Mononuclear cell (primary cell): ENCODE measurements around the gene FGGY. TPM values are rescaled to one million over a fixed set of nuclear protein-coding genes. Genes with fewer than 3 reads are reported as not detected.
"Not testable (repeated sequence)": the region's sequence is repeated elsewhere in the genome, so short reads cannot be mapped to it uniquely, and the experiment has no call there.

ENCODE experiments used
- H3K27me3 ChIP-seq: 2 replicates; pipeline ENCODE4 v1.6.0; 2011; ENCODE audit warnings: low read length, control low read depth; ENCODE audit not compliant: insufficient read depth
- H3K4me1 ChIP-seq: 2 replicates; pipeline ENCODE4 v1.5.1; 2011; ENCODE audit warnings: mild to moderate bottlenecking, low read length, control low read depth; ENCODE audit not compliant: insufficient read depth
- H3K4me3 ChIP-seq: 2 replicates; pipeline ENCODE4 v1.5.1; 2011; ENCODE audit warnings: mild to moderate bottlenecking, low read length, moderate library complexity
- H3K9me3 ChIP-seq: 2 replicates; pipeline ENCODE4 v1.5.1; 2011; ENCODE audit warnings: low read depth, mild to moderate bottlenecking, control low read depth, low read length
- total RNA-seq: library from RNA; depleted of rRNA; stranded (reverse); fragments of >200 nt; gene quantifications from one replicate; pipeline ENCODE4 v1.2.3, GENCODE V29; 2012

The FGGY gene
- total RNA-seq, 1 donor: 15.2 TPM

DNA sequence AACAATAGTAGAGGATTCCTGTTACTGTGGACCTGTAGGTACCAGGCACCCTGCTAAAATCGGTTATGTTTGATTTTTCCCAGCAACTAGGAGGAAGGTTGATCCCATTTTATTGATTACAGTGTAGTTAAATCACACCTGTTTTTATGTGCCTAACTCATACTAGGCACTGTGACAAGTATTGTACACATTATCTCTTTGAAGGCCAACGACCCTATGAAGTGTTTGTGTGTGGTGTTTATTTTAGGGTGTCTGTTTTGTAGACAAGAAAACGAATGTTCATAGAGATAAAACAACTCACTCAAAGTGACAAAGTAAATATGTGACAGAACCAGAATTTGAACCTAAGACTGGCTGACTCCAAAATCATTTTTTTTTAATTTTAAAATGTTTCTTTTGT lies 49.5 kb downstream of the FGGY start:
- H3K27me3 ChIP-seq: no peaks in the 10 kb centered on the region
- H3K9me3 ChIP-seq: no peaks in the 10 kb centered on the region
- no peak overlapping the region for H3K4me3 ChIP-seq
- no peaks in the 10 kb centered on the region for H3K4me1 ChIP-seq

DNA sequence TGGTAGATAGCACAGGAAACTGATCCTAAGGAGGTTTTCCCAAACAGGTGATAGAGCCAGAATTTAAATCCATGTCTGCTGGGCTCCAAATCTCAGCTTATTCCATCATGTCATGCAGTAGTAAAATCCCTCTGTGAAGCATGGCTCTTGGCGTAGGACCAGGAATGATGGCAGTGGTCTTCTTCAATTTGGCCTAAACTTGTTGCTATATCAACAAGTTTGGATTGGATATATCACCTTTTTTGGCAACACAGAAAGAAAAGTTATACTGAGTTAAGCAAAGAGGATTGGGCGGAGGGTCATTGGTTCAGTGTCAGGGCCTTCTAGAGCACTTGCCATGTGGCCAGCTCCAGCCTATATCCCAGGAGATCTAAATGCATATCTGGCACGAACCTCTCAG lies 52.2 kb downstream of the FGGY start:
- Histone ChIP-seq H3K27me3 (no peaks in the 10 kb centered on the region), H3K4me1 (no peaks in the 10 kb centered on the region), H3K9me3 (no peaks in the 10 kb centered on the region), H3K4me3 (no peak overlapping the region)

DNA sequence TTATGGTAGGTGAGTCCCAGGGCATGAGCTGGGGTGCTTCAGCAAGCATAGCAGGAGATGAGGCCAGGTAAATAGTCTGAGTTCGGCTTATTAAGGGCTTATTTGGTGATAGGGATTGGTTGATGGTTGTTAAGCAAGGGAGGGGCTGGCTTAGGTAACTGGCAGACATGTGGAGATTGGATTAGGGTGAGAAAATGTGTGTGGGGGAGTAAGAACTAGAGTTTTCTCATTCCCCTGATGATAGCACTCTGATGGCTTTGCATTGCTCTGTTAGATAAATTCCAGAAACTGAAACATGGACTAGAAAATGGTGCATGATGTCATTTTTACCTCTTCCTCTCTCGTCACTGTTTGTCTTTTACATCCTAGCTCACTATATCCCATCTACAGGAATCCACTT lies 53.6 kb downstream of the FGGY start:
- H3K4me3 ChIP-seq: no peak overlapping the region
- no peaks in the 10 kb centered on the region for H3K27me3 ChIP-seq
- no peaks in the 10 kb centered on the region for H3K4me1 ChIP-seq
- no peaks in the 10 kb centered on the region for H3K9me3 ChIP-seq

DNA sequence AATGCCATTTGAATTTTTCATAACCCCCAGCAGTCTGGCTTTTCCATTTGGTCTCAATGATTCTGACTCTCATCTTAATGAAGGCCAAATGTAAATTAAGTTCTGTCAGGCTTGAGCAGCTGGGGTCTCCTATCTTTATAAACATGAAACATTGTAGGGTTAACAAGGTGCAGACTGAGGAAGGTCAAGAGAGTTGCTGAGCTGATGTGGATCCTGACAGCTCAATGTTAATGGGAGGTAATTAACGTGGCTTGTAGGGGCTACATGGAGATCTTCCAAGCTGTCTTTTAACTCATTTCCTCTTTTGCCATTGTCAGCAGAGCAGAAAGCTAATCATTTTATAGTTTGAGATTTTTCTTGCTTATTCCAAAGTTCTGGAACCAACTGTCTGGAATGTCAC lies 55.2 kb downstream of the FGGY start:
- Histone ChIP-seq H3K9me3 (no peaks in the 10 kb centered on the region), H3K27me3 (no peaks in the 10 kb centered on the region), H3K4me1 (no peaks in the 10 kb centered on the region), H3K4me3 (no peak overlapping the region)

DNA sequence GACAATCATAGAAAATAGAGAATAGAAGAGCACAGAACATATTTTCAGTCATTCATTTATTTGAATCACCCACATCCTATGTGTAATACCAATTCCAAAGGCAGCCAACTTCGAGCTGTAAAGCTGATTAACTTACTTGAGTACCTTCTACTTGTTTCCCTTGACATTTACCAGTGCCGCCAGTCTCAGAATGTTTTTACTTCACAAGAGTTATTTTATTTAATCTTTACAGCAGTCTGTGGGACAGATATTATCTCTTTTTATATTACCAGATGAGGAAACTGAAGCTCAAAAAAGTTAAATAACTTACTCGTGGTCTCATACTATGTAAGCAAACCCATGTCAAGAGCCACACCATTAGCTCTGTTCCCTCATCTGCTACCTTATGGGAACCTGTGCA lies 56.6 kb downstream of the FGGY start:
- Histone ChIP-seq H3K4me3 (no peak overlapping the region), H3K4me1 (no peaks in the 10 kb centered on the region), H3K9me3 (no peaks in the 10 kb centered on the region), H3K27me3 (no peaks in the 10 kb centered on the region)

DNA sequence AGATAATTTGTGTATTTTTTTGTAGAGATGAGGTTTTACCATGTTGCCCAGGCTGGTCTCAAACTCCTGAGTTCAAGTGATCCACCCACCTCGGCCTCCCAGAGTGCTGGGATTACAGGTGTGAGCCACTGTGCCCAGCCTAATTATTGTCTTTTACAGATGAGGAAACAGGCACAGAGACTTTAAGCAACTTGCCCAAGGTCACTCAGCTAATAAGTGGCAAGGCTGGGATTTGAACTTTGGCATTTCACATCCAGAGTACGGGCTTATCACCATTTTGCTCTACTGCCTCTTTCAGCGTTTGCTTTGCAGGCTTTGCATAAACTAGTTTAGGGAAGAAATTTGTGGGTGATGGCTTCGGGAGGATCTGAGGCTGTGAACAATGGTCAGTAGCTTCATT lies 57.3 kb downstream of the FGGY start:
- not testable (repeated sequence) for H3K4me3 ChIP-seq, H3K4me1 ChIP-seq, H3K27me3 ChIP-seq, H3K9me3 ChIP-seq

DNA sequence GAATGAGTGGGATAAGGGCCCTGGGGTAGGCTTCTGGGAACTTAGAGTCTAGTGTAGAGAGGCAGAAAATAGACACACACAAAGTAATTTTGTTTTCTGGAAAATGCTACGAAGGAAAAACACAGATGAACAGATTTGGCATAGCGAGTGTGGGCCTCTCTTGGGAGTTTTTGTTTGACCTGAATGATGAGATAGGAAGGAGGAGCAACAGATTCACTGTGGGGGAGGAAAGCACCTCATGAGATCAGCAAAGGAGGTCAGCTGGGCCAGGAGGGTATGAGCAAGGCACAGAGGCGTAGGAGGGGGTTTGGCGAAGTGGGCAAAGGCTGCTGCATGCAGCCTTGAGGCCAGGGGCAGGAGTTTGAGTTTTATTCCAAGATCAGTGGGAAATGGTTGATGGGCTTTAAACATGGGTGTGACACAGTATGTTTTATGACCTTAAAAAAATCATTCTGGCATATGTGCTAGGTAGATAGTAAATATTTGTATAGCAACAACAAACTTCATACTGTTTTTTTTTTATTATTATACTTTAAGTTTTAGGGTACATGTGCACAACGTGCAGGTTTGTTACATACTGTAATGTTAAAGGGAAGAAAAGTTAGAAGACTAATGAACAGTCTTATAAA lies 57.9 kb downstream of the FGGY start:
- no peak overlapping the region for H3K4me3 ChIP-seq

DNA sequence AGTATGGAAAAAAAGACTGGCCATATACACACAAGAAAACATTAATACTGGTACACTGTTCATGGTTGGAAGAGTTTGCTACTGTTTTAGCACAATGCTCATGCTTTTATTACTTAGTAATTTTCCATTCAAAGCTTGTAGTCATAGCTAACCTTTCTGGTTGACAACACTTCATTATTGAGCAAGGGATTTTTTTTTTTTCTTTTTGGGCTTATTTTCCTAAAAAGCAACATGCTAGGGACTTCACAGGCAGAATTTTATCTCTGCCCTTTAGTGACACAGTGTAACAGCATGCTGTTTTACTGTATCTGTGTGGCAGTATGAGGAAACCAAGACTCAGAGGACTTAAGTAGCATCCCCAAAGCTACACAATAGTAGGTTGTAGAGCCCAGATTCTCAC lies 58.5 kb downstream of the FGGY start:
- Histone ChIP-seq H3K4me1 (no peaks in the 10 kb centered on the region), H3K27me3 (no peaks in the 10 kb centered on the region), H3K4me3 (no peak overlapping the region), H3K9me3 (no peaks in the 10 kb centered on the region)

More for the DNA sequence above, 57.9 kb downstream of the FGGY start:
- no peaks in the 10 kb centered on the region for H3K27me3 ChIP-seq
- H3K9me3 ChIP-seq: no peaks in the 10 kb centered on the region
- no peaks in the 10 kb centered on the region for H3K4me1 ChIP-seq

DNA sequence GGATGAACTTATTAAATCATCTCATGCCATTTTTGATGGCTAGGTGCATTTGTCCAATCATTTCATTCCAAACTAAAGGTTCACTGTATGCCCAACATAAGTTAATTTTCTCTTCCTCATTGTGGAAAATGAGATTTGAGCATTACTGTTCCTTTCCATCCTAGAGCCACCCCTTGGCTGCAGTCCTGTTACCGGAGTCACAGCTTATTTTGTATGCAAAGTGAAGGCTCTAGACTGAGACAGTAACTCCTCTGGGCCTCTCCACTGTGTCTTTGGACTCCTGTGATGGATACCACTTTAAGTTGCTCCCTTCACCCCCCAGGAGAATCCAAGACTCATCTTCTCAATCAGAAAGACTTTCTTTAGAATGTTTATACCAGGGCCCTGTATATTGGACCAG lies 59.7 kb downstream of the FGGY start:
- H3K4me3 ChIP-seq: no peak overlapping the region
- H3K4me1 ChIP-seq: no peaks in the 10 kb centered on the region
- no peaks in the 10 kb centered on the region for H3K27me3 ChIP-seq
- H3K9me3 ChIP-seq: no peaks in the 10 kb centered on the region

DNA sequence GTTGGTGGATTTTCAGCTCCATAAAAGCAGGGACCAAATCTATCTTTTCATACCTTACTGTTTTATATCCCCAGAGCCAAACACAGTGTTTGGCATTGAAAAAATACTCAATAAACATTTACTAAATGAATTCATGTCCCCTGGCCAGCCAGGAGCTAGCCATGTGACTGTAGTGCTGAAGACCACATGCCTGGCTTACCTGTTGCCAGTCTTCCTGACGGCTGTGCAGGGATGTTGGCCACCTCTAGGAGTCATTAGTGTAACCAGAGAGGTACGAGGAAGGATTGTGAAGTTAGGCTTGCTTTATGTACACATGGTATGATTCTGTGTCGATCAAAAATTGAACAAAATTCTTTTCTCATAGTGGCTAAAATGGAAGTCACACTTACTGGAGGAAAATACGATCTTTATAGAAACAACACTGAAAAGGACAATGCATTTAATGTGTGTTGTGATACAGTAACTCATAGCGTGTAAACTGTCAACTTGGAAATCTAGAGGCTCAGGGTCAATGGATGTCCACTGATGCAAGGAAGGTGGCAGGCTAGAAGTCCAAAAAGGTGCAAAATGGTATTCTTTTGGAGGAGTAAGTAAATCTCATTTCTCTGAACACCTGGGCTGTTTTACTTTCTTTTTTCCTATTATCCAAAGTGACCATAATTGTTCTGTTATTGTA lies 60.9 kb downstream of the FGGY start:
- no peaks in the 10 kb centered on the region for H3K4me1 ChIP-seq
- no peaks in the 10 kb centered on the region for H3K27me3 ChIP-seq
- no peak overlapping the region for H3K4me3 ChIP-seq

DNA sequence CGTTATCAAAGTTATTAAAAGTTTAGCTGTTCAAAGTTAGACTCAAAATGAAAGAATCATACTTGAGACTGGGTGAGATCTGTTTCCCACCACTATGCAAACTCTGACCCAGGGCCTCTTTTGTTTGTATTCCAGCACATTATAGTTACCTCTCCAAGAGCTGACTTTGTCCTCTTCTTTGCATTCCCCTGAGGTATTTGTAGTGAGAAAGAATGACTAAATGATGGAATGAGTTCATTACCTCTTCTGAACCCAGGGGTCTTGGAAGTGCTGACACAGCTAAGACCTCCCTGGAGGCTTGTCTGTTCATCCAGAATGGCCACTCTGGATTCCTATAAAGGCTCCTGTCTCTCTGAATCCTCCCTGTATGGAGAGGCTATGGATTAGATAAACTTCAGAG lies 62.4 kb downstream of the FGGY start:
- Histone ChIP-seq H3K27me3 (no peaks in the 10 kb centered on the region), H3K4me1 (no peaks in the 10 kb centered on the region), H3K9me3 (no peaks in the 10 kb centered on the region), H3K4me3 (no peak overlapping the region)

More for the DNA sequence above, 60.9 kb downstream of the FGGY start:
- H3K9me3 ChIP-seq: no peaks in the 10 kb centered on the region

DNA sequence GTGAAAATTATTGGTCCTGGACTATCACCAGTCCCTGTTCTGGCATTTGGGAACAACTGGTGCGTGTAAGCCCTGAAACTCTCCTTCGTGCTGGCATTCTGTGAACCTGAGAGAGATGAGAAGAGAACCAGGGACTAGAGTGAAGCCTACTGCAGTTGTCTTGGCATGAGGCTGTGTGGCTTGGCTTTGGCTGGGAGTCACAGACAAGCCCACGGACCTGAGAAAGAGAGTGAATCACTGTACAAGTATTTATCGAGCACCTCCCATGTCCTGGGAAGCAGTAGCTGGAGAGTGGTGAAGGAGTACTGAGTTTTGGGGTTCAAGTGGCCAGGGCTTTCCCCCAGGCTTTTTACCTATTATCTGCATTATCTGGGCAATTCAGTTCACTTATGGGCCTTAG lies 63.3 kb downstream of the FGGY start:
- Histone ChIP-seq H3K9me3 (no peaks in the 10 kb centered on the region), H3K4me1 (no peaks in the 10 kb centered on the region), H3K27me3 (no peaks in the 10 kb centered on the region)

DNA sequence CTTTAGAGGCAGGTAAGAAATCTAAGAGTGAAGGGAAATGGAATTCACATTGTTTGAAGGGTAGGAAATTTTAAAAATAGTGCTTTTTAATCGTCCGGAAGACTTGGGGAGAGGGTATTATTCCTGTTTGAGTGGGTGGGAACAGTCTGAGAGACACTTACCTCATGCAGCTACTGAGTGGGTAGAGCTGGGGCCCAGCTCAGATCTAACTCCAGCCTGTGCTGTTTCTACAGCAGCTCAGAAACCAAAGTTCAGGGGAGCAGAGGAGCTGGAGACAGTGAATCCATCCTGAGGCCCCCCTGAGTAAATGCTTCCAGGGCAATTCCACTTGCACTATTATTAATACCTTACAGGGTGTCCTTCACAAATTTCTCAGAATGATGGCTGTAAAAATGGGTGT lies 63.8 kb downstream of the FGGY start:
- Histone ChIP-seq H3K9me3 (no peaks in the 10 kb centered on the region), H3K27me3 (no peaks in the 10 kb centered on the region), H3K4me1 (no peaks in the 10 kb centered on the region), H3K4me3 (no peak overlapping the region)

More for the DNA sequence above, 63.3 kb downstream of the FGGY start:
- H3K4me3 ChIP-seq: no peak overlapping the region

DNA sequence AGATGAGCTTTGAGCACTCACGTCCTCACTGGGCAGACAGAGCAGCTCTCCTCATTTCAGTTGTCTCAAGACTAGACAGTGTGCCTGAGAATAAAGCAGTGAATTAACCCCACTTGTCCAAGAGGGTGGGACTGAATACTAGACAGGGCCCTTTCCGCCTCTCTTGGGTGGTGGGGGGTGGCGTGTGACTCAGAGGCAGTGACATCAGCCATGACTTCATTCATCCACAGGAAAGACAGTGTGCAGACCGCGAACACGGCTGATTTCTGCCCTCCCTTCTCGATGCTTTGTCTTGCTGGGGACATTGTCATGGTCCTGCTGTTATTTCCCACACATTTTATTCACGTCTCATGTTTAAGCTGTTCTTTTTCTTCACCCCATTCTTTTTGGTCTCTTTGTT lies 64.9 kb downstream of the FGGY start:
- H3K4me3 ChIP-seq: no peak overlapping the region
- no peaks in the 10 kb centered on the region for H3K4me1 ChIP-seq
- H3K27me3 ChIP-seq: no peaks in the 10 kb centered on the region
- H3K9me3 ChIP-seq: no peaks in the 10 kb centered on the region

DNA sequence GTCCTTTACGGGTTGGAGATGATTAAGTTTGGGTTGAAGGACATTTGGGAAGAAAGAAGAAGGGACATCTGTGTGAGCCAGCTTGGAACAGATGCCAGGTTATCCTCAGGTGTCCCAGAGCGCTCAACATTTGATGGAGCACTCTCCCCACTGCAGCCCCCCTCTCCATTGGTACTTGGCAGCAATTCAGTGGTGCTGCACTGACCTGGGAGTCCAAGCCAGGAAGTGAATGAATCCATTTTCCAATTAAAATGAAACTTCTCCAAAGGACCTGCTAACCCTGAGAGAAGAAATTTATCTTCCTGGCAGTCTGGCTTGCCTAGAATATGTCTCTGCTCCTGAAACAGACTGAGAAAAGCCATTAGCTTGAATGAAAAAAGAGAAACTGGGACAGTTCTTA lies 67.1 kb downstream of the FGGY start:
- Histone ChIP-seq H3K27me3 (no peaks in the 10 kb centered on the region), H3K4me1 (peaks cover 15% of the 10 kb centered on the region), H3K4me3 (no peak overlapping the region), H3K9me3 (no peaks in the 10 kb centered on the region)

DNA sequence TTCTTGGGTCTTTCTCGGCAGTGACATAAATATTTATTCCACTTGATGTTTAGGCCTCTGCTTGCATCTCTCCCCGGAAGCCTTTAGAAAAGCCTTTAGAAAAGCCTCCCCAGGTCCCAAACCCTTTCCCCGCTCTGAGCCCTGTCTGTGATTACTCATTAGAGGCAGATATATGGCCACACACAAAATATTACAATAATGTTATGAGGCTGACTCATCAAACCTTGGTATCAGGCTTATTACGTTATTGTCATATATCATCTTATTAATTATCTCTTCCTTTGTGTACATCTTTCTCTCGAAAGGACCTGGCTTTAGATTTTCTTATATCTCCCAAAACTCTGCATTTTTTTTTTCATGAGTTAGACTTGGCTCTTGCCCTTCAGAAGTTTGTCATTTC lies 69.5 kb downstream of the FGGY start:
- no peaks in the 10 kb centered on the region for H3K27me3 ChIP-seq
- H3K9me3 ChIP-seq: no peaks in the 10 kb centered on the region
- peaks cover 15% of the 10 kb centered on the region for H3K4me1 ChIP-seq
- H3K4me3 ChIP-seq: no peak overlapping the region
